HG03521 (cell line): ENCODE data around the gene SMU1.
"Not testable (repeated sequence)": the region's sequence is repeated elsewhere in the genome, so short reads cannot be mapped to it uniquely, and the experiment has no call there.

ENCODE experiments used
- ATAC-seq: cut with Tn5 transposase; IDR thresholded peaks from one replicate; pipeline ENCODE4 v1.9.1; 2021; ENCODE audit warnings: mild to moderate bottlenecking, moderate library complexity; ENCODE audit not compliant: unreplicated experiment

The SMU1 gene

DNA sequence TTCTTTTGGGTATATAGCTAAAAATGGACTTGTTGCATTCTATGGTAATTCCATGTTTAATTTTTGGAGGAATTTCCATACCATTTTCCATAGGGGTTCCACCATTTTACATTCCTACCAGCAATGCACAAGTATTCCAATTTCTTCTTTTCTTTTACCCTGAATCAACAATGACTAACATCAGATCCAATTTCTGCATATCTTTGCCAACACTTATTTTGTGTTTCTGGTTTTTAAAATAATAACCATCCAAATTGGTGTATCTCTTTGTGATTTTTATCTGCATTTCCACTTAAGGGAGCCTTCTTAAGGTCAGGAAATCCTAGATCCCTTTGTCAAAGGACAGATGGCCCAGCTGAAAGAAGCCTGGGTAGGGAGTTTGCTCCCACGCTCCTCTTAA is 29.5 kb upstream of the SMU1 start:
- ATAC-seq = no peak

DNA sequence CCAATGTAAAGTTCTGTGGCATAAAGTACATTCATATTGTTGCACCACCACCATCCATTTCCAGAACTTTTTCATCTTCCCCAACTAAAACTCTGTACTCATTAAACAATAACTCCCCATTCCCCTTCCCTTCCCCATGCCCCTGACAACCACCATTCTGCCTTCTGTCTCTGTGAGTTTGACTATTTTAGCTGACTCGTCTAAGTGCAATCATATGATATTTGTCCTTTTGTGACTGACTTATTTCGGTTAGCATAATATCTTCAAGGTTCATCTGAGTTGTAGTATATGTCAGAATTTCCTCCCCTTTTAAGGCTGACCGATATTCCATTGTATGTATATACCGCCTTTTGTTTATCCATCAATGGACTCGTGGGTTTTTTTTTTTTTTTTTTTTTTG is 29.0 kb upstream of the SMU1 start:
- ATAC-seq = no peak

DNA sequence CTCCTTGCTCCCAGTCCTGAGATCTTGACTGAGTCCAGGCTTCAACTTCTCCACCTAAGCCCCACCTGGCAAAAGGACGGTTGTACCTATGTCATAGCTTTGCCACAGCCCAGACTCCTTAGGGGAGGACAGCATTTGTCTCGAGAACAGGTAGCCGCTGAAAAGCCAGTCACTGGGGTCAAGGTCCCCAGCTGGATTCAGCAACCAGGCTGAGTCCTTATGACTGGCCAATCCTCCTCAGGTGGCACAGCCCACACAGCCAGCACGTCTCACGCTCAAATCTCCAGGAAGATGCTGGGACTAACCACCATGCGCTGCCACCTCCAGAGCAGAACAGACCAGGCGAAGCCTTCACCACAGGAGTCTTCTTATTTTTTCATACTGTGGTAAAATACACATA is 27.9 kb upstream of the SMU1 start:
- ATAC-seq = no peak

DNA sequence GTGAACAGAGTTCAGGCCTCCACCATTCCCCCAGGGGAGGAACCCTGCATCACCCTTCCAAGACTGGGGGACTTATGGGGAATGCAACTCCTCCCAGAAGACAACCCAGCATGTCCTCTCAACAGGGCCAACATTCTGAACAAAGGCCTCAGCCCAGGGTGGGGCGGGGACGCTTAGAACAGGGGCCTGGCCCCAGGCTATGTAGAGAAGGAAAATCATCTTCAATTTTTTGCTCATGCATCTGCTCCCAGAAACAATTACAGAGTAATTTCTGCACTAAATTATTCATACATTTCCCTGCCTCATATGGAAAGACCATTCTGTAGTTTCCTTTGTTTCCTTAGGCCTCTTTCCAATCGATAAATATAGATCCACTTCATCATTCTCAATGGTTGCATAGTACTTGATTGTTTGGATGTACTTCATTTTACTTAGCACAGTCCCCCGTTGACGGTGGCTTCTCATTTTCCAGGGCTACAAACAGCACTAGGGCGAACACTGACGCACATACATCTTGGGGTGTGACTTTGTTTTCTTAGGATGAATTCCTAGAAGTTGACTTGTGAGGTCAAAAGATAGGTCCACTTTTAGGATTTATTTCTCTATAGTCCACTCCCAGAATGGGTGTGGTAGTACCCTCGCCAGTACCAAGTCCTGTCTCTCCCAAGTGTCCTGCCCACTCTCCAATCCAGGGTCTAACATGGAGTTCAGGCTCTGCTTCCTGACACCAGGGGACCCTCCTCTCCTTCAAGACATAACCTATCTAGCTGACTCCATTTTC is 27.2 kb upstream of the SMU1 start:
- ATAC-seq = no peak

DNA sequence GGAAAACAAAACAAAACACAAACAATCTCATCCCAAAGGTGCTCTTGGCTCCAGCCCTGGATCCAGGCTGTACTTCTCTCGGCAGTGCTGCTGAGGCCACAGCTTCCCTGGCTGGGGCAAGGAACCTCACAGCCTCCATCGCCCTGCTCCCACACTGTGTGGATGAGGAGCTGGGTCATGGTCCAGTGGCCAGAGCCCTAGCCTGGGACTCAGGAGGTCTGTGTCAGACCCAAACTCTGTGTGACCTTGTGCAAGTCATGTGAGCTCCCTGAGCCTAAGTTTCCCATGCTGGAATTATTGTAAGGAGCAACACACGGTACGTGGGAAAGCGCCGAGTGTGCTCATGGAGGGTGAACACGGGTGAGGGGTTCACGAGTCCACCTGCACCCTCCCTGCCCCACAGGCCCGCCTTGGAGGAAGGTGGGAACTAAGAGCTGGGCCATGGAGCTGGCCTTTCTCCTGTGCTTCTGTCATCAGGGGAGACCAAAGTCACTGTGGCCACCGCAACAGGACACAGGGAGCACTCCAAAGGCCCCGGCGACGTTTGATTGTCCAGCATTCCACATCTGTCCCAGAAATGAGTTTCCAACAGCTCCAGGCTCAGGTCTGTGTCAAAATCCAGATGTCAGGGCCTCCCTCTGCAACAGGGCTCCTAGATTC is 26.2 kb upstream of the SMU1 start:
- no peak for ATAC-seq

DNA sequence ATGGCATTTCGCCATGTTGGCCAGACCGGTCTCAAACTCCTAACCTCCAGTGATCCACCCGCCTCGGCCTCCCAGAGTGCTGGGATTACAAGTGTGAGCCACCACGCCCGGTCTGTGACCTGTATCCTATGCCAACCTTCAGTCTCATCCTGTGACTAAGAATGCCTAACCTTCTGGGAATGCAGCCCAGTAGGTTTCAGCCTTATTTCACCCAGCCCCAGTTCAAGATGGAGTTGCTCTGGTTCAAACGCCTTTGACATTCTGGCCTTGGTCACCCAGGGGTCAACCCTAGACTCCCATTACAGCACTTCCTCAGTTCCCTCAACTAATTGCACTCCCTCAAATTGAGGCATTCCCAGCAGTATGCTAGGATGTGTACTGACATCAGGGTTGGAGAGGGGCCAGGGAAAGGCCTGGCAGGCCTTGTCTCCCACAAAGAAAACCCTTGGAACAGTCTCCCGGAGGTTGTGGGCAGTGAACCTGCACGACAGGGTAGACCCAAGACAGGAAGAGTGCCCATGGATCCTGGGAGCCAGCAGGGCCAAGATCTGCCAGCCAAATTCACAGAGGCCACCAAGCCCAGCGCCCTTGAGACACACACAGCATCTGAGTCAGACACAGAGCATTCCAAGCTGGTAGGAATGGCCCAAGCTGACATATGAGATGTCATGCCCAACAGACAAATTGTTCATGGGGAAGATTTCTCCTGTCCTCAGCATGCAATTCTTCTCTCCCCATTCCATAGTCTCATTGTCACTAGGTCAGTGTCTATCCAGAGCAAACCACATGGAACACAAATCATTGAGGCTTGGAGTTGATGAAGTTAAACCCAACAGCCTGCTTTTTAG is 24.9 kb upstream of the SMU1 start:
- no peak for ATAC-seq

DNA sequence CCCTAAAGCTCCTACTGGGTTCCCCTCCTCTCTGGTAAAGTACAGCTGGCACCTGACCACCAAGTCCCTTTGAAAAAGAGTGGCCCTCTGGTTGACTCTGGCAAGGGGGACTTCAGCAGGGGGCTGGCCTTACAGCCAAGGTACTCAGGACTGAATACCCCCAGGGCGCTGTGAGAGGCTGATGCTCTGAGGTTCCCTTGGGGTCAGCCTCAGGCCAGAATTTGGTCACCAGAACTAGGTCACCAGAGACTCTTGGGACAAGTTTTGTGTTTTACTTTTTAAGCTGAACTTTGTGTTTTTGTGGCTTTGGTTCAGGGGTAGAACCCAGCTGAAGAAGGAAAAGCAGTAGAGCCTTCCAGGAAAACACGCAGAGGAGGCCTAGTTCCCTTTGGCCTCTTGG is 23.3 kb upstream of the SMU1 start:
- no peak for ATAC-seq

DNA sequence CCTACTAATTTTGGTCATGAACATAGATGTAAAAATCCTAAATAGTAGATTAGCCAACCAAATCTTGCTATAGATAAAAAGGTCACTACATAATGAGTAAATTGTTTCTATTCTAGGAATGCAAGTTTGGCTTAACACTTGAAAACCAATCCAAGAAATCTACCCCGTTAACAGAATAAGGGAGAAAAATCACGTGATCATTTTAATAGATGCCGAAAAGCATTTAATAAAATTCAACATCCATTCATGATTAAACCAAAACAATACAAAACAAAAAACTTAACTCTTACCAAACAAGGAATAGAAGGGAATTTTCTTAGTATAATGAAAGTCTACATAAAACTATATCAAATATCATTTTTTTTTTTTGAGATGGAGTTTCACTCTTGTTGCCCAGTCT is 20.7 kb upstream of the SMU1 start:
- ATAC-seq = no peak

DNA sequence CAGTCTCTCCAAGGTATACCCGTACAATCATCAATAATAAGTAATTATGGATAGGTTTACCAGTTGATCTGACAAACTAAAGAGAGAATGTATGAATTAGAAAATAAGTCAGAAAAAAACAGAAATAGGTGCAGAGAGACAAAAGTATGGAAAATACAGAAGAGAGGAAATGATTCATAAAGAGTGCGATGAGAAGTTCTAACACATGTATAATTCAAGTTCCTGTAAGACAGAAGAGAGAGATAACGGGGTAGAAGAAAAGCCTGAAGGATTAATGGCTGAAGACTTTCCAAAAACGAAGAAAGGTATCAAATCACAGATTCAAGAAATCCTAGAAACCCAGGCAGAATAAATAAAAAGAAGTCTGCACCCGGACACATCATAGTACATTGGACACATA is 16.2 kb upstream of the SMU1 start:
- no peak for ATAC-seq

DNA sequence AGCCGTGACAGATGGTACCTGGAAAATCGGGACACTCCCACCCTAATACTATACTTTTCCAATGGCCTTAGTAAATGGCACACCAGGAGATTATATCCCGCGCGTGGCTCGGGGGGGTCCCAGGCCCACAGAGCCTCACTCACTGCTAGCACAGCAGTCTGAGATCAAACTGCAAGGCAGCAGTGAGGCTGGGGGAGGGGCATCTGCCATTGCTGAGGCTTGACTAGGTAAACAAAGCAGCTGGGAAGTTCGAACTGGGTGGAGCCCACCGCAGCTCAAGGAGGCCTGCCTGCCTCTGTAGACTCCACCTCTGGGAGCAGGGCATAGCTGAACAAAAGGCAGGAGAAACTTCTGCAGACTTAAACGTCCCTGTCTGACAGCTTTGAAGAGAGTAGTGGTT is 9.2 kb upstream of the SMU1 start:
- not testable (repeated sequence) for ATAC-seq

DNA sequence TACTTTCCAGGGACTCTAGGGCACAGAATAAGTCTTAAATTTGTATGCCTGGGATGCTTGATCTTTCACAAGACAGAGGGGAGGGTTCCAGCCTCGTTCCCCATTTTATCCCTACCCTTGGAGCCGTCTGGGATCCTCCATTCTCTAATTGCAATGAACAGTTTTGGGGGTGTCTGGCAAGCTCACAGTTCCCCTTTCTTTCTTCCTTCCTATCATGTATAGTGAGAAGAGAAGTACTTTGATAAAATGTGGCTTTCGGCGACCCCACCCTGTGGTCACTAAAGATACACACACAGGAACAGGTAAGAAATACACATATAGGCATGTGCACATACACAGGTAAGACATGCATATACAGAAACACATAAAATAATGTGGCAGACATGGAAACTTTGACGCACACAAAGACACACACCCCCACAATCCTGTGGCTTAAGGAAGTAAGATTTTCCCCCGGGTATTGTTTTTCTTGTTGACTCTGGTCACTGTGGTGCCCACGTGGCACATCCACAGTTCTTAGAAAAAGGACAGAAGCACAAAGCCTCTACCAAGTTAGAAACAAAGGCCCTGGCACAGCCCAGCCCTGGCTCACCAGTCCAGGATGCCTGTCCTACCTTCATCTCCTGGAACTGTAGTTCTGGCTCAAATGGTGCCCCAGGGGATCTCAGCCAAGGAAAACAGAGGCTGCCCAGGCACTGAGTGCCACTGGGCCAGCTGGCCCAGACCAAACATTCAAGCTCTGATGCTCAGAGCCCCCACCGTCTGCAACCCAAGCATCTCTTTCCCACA is 6.3 kb upstream of the SMU1 start:
- ATAC-seq = no peak

DNA sequence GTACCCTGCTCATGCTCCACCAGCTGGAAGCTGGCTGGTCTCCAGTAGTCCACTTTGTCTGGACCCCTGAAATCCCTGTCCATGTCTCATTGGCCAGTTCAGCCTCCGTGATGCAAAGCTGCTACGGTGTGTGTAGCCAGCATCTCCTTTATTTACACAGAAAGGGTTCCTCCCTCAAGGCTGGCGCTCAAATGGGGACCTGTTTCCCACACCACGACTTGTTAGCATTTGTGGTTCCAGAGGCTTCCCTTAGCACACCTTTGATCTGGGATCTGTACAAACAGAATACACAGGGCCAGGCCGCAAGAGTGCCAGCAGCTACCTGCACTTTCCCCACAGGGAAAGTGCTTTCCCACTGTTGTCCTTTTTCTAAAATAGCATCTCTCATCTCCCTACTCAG is 5.7 kb upstream of the SMU1 start:
- no peak for ATAC-seq

DNA sequence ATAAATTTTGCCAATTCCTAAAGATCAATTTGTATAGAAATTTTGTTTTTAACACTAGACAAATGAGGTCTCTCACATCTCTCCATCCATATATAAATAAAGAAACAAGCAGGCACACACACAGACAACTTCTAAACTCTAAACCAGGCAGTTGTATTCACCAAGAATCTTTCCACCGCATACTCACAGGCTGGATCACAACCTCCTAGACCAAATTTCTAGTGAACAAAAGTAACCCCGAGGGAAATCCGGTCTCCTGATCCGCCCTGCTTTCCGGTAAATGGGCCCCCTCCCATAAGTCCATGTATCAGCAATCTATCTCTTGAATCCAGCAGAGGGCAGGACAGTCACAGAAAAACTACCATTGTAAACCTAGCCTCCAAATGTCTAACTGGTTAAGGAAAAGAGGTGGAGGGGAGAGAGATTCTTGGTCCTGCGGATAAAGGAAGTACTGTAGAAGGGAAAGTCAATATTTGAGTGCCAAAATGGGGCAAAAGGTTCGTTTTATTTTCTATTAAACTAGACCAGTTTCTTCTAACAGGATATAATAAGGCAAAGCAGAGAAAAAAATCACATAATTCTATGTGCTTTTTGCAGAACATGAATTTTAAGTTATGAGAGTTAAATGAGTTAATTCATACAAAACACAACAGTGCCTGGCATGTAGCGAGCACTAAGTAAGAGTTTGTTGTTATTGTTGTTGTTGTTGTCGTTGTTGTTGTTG is 4.8 kb upstream of the SMU1 start:
- no peak for ATAC-seq

DNA sequence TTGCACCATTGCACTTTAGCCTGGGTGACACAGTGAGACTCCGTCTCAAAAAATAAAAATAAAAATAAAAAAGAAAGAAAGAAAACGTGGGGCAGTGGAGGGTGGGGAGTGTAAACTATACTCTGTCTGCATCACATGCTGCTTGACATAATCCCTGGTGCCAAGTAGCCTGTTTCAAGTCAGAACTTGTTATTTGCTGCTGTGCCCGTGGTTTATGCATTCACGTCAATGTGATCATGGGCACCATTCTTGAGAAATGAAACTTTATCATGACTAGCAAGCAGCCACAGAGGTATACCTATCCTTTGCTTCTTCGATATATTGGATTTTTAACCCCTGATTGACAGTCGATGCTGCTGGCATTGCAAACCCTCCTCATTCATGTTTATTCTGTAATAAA is 4.1 kb upstream of the SMU1 start:
- ATAC-seq = no peak

DNA sequence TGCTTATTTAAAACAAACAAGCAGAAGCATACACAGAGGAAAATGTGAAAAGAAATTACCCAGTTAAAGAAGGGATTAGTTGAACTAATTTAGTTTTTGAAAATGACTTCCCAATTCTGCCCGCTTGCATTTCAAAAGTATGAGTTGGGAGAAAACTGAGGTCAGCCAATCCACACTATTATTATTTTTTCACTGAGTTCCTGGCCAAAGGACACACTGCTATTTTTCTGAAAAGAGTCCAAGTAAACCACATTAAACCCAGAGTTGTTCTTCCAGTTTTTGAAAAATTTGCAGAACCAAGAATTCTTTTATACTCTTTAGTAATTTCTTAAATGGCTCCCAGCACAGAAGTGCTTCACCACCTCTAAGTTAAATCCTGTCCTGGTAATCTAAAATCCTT is 7.5 kb downstream of the SMU1 start:
- ATAC-seq = no peak

DNA sequence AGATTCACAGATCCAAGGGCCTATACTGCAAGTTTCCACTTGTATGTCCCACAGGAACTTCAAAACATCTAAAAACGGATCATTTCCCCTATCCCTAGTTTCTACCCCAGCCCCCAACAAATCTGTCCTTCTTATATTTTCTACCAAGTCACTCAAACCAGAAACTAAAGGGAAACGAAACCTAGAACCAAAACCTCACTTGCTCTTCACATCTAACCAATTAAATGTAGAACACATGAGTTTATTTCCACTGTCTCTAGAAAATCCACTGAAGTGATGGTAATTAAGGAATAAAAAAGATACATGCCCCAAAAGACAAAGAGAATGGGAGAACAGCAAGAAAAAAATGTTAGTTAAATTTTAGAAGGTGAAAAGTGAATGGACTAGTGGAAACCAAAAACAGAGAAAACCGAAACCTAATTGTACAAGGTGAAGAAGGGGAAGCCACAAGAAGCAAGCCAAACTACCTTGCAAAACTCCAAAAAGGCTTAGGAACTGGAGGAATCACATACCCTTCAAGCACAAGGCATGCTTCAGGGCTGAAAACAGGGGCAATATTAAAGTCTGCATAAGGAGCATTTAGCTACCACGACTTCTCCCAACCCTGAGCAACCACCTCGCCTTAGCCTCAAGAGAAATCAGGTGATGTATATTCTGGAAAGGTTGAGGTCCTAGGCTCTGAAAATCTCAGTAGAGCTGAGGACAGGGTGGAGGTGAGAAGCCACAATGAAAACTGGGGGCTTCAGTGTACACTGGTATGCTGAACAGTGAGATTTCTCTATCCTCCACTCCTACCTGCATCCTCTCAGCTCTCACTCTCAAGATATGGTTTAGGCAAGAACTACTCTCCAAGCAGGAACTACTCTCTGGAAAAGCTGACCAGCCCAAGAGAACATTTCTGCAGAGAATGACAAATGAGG is 11.1 kb downstream of the SMU1 start:
- ATAC-seq = peak; percentile 61

DNA sequence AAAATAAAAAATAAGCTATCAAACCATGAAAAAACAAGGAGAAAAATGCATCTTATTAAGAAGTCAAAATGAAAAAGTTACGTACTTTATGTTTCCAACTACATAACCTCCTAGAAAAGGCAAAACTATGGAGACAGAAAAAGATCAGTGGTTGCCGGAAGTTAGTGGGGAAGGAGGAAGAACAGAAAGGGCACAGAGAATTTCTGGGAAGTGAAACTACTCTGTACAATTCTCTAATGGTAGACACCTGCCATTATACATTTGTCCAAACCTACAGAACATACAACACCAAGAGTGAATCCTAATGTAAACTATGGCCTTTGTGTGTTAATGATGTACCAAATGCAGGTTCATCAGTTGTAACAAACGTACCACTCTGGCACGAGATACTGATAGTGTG is 25.3 kb downstream of the SMU1 start:
- no peak for ATAC-seq

DNA sequence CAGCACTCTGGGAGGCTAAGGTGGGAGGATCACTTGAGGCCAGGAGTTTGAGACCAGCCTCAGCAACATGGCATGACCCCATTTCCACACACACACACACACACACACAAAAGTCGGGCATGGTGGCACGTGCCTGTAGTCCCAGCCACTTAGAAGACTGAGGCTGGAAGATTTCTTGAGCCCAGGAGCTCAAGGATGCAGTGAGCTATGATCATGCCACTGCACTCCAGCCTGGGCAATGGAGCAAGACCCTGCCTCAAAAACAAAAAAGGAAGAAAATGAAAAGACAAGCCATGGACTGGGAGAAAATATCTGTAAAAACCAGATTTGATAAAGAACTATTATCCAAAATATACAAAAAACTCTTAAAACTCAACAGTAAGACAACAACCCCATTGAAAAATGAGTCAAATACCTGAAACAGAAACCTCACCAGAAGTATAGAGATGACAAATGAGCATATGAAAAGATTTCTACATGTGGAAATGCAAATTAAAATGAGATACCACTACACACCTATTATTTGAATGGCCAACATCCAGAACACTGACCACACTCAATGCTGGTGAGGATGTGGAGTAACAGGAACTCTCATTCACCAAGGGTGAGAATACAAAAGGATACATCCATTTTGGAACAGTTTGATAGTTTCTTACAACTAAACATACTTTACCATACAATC is 26.7 kb downstream of the SMU1 start:
- ATAC-seq = no peak

DNA sequence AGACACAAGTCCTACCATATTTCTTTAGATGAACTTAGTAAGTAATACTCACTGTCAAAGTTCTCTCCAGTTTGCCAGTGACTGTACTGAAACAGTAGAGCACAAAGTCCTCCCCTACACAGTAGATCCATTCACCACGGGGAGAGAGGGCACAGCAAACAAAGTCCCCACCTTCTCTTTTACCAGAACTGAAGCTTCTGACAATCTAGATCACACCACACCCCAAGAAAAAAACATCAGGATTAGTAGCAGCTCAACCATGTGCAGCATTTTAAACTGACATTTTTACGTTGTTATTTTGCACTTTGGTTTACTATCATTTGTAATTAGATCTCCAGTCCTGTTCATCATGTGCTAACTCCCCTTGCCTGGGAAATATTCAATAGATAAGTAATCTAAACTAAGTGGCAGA is 28.4 kb downstream of the SMU1 start:
- no peak for ATAC-seq
